Stimulated activated CD4-positive, alpha-beta T cell treated with anti-CD3 and anti-CD28 coated beads, Interleukin-12 subunit alpha, Interleukin-12 subunit beta, amount 100 ng/mL, for 4 hours (primary cell): Measurements from ENCODE around the gene SFRP2.

Experiments used
- DNase-seq: peaks from one replicate; pipeline ENCODE4 v3.0.0-alpha.2; 2020

SFRP2 gene

DNA sequence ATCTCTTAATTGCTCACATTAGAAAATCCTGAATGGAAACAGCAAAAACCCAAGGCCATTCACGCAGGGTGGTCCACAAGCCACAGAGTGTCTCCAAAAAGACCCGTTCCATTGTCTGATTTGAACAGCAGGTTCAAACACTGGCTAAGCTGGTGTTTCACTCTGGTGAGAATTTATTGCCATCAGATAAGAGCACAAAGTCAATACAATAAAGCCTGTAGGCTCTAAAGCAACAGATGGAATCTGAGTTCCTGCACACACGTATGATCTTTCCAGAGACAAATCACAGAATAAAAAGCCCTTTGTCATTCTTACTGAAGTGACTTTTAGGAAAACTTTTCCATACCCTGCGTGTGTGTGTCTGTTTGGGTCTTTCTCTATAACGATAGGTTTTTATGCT lies 5.1 kb upstream of the SFRP2 start:
- DNase-seq = no peak

DNA sequence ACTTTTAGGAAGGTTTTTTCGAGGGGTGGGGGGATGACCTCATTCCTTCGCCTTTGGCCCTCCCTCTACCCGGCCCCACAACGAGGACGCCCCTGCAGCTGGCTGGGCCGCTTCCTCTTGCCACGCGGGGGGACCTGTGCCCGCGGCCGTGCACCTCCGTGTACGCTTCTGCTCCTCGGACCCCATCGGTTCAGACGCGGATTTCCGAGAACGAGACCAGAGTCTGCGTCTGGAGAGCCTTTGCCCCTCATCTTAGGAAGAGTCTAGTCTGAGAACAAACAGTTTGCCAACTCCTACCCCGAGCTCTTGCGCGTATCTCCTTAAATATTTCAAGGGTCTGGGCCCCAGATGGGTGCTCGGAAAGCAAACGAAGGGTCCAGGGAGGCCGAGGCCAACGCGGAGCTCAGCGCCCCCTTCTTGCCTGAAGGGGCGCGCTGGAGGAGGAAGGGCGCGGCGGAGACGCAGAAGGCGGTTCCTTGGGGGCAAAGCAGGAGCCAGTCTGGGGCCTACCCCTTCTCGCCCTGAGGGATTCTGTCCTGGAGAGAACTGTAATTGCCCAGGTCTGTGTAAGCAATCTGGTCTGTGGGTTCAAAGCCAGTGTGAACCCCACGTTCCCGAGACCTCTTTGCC lies 3.9 kb upstream of the SFRP2 start:
- no peak for DNase-seq

DNA sequence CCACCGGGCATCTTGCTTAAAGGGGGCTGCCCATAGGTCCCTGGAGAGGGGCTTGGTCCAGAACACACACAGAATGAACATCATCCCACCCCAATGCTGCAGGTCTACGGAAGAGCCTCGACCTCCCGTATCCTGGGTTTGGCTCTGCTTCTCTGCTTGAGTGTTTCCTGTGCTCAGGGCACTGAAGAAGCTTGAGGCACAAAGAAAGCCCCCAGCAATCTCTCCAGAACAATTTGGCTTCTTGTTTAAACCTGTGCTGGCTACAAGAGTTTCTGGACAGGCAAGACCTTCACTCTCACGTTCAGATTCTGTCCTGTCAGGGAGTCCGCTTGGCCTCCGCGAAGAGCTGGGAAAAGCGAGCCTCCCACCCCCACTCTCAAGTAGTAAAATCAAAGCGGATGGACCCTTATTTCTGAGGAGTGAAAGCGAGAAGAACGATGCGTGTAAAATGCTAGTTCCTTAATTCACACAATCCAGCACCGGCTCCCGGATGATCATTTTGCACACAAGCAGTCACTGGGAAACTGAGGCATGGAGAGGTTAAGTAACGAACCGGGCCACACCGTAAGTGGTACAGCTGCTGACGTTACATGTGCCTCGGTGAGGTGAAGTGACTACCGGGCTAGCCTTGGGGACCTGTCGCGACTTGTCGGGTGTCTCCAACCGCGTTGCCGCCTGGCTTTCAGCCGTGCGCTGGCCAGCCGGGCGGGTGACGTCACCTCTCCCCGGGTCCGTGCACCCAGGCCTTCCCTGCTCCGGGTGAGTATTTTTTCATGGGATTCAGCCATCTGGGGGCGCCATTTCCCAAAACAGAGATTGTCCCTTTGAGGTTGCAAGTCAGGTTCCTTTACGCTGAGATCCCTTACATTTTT lies 3.1 kb upstream of the SFRP2 start:
- no peak for DNase-seq

DNA sequence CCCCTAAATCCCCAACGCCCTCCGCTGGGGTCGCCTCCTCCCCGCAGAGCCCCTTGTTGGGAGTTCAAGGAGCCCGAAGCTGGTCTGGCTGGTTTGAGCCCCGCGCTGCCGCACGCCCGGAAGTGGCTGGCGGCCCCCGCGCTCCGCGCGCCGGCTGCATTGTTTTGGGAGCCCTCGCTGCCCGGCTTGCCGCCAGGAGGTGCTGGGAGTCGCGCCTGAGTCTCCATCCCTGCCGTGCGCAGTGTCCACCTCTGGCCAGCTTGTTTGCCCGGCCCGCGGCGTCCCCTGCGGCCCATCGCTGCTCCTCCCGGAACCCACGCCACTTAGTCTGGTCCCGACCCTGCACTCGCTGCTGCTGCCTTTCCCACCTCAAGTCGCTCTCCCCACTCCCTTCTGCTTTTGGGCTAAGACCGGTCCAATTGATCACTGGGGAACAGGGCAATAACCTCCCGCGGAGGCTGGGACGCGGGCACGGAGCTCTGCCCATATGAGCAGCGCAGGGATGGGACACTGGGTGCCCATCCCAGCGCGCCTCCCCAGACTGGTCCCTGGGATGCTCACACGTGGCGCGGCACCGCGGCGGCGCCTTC lies 2.2 kb upstream of the SFRP2 start:
- DNase-seq = no peak

DNA sequence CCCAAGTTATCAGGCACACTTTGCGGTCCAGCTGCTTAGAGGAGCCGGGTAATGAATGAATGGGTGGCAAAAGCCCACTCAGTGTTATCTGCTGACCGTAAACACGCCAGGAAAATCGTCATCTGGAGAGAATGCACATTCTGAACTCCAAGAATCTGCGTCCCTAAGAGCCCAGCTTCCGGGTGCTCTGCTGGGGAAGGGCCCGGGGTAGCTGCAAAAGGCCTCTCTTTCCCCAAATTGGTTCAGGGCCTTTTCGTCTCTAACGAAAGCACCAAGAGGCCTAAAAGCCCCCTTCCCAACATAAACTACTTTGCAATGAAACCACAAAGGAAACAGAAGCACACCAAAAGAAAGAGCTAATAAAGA lies 1.6 kb upstream of the SFRP2 start:
- no peak for DNase-seq

DNA sequence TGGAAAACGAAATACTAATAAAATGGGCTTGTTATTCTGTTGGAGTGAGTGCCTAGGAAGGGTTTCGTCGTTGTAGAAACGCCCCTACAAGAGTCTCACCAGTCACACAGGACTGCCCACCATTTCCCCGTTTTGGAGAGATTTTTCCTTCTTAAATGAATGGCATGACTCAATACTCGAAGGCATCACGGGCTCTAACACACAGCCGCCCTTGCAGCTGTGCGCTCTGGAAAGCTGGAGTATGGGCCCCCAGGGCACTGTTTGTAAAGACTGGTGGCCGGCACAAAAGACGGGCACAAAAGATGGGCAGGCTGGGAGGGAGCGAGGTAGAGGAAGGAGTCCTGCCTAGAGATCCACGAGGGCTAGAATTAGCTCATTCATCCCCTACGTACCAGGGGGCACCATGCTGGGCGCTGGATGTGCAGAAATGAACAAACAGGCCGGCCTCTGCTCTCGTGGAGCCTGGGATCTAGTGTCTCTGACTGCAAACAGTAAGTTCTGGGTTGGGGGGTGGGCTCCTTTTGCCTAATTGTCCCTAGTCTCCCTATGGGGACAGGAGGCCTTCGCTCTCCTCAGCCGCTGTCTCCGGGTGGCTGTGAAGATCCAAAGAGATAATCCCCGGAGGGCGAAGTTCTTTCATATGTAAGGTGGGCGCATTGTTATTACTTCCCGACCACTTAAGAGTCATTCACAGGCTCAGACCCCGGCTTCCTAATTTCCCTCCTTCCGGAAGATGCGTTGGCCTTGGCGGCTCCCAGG lies 1.0 kb upstream of the SFRP2 start:
- DNase-seq = no peak

DNA sequence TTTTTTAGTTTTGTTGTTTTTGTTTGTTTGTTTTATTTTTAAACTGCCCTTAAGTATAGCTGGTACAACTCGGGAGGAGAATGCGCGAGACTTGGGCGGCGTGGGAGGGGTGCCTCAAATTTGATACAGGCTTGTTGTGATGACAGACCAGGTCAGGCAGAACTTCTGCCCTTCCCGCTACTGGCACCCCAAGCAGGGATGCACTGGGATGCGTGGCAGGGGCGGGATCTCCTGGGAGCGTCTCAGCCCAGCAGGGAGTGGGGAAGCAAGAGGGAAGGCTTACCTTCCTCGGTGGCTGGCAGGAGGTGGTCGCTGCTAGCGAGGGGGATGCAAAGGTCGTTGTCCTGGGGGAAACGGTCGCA lies 851 bp downstream of the SFRP2 start:
- no peak for DNase-seq

DNA sequence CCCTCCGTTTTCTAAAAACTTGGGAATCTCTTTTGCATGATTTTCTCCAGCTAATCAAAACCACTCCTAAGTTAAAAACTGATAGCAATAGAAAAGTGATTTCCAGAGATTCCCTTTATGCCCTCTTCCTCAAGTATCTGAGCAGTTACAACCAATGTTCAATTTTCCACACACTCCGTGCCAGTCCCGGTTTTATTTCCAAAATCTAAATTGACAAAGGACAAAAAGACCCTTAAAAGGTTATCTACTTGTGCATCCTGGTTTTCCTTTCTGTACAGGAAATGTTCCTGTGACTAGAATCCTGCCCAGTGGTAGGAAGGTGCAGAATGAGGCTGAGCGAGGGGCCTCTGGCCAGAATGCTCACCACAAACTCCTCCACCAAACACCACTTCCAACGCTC lies 1.3 kb downstream of the SFRP2 start:
- DNase-seq = no peak

DNA sequence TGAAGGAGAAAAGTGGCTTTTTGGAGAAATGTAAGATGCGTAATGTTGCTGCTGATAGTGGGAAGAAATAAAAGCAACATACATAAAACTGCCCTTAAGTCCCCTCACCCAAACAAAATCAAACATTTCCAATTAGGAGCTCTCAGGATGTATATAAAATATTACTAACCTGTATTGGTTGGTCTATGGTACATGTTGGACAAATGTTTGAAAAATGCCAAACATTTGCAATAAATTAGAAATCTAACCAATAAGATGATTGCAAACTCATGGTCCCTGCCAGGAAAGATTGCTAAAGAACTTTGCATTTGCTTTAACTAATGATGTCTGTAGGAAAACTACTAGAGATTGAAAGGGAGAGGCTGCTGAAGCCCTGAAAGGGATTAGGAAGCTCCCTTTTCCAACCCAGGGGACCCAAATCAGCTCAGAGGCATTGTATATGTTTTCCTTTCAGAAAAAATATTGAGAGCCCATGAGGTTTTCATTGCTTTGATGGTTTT lies 1.8 kb downstream of the SFRP2 start:
- no peak for DNase-seq

DNA sequence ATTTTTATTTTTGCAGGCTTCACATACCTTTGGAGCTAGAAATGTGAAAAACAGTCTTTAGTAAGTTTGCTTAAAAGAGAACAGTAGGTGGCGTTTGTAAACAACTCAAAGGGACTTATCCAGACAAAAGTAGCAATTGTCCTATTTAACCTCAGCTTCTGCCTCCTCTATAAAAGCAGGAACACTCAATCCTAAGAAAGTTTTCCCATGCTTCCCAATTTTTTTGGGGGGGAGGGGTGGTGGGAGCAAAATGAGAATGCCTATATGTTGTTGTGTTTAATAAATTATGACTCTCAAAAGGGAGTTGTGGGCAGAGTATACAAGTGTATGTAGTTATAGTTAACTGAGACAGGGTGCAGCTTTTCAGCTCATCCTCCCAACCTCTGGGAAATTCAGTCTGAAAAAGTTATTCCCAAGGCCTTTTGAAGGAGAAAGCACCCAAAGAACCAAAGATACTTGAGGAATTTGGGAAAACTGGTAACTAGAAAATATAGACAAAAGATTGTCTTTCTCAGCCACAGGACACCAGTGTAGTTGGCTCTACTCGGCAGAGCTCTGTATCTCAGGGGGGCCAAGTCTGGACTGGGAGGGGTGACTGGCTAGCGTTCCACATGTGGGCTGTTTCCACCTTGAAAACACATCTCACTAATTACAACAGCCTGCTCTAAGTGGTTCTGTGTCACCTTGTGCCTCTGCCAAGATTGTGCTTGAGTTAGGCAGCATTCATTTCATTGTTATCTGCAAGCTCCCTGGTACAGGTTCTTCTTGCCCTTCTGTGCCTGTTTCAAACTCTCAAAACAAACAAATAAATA lies 2.8 kb downstream of the SFRP2 start:
- no peak for DNase-seq

DNA sequence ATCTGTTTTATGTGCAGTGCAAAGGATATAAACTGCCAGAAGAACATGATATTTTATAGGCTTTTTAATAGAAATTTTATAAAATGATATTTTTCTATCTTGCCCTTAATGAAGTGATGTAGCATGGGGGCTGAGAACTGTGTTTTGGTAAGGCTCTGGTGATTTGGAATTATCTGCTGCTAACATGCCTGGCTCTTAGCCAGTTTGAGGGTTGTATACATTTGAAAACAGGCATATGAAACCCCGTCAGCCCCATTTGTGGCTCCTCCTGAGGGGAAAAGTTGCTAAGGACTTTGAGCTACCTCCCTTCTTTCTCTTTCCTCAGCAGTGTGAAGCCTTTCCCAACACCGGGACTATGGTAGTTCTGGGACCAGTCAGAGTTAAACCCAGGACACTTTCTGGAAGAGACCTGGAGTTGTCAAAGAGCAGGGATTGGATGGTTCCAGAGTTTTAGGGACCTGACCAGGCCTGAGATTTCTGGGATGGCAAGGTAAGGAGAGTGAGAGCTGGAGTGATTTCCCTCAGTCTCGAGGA lies 4.7 kb downstream of the SFRP2 start:
- DNase-seq = no peak

DNA sequence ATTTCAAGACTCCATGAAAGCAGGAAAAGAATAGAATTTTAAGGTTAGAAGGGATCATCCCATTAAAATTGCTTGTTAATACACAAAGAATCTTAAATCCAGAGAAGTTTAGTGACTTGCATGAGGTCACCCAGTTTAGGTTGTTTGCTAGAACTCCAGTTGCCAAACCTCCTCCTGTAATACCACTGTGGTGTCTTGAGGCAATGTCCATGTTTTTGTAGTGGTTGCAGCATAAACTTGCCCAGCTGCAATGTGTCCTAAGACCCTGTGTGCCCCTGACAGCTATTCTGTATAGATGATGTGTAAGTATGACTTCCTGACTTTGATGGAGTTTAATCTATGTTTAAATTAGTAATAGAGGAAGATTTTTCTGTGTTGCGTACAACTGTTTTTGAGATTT lies 6.3 kb downstream of the SFRP2 start:
- no peak for DNase-seq

DNA sequence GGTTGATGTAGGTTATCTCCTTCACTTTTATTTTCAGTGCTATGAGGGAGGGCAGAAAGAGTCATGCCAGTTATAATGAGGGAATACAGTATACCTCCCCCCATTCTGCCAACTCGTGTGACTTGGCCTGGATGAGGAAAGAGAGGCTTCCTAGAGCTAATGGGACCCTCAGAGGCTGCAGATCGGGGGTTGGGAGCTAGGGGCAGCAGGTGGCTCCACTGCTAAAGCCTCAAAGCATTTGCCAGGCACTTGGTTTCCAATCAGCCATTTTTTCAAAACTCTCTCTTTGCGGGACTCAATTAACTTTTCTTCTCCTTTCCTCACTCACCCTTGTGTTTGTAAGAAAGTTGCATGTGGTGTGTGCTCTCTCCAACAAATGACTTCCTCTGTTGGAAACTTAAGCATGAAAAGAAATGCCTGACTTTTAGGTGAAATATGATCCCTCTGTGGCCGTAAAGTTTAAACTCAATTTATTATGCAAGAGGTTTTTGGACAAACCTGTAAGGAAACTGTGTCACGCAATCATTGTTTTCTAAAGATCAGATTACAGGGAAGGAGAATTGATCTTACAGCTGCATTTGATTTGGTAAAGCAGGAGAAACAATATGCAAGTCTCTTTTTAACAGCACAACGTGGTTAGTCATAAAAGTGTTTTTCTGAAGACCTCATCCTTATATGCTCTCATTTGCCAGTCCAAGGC lies 7.0 kb downstream of the SFRP2 start:
- DNase-seq = no peak

DNA sequence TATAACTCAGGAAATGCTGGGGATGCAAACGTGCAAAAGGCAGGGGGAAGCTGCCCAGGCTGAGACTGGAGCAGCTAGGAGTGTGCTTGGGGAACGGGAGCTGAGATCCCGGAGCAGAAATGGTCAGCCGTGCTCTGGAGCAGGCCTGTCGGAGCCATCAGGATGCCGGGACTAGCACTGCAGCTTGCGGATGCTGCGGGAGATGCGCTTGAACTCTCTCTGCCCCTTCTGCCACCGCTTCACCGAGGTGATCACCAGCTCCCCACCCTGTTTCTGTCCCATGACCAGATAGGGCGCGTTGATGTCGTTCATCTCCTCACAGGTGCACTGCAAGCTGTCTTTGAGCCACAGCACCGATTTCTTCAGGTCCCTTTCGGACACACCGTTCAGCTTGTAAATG lies 7.6 kb downstream of the SFRP2 start:
- no peak for DNase-seq

DNA sequence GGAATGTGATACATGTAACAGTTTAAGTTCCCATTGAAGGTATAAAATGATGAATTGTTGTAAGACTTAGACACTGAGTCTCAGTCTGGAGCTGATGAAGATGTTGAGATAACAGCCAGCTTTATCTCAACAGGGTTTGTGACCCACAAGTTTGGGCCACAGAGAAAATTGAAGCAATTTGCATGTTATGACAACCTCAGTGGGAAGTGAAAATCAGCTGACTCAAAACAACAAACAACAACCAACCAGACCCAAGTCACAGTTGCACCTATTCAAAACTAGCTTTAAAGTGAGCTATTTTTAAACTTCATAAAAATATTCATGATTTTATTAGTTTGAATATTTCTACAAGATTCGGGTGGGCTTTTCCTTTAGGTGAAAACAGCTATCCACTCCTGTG lies 8.0 kb downstream of the SFRP2 start:
- no peak for DNase-seq

DNA sequence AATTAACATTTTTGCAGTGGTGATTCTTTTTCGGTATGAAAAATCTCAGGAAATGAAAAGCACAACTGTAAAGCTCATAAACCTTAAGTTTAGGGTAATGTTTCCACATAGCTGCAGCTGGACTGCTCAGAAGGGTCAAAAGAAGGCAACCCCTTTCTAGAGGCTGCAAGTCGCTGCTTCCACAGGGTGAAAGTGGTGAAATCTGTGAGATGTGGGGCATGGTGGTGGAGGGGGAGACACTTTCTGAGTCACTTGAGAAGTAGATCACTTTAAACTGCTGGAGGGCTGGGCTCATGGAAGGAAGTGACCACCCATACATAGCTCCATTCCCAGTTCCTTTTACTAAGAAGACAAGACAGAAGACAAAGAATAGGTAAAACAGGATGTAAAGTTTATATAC lies 8.7 kb downstream of the SFRP2 start:
- no peak for DNase-seq

DNA sequence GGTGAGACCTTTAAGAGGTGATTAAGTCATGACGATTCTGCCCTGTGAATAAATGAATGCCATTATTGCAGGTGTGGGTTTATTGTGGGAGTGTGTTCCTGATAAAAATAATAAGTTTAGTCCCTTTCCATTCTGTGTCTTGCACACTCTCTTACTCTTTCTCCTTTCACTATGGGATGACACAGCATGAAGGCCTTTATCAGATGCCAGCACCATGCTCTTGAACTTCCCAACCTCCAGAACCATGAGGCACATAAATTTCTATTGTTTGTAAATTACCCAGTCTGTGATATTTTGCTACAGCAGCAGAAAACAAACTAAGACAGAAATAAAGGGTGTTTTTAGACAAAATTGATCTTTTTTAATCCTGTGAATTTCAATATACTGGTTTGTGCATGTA lies 10.5 kb downstream of the SFRP2 start:
- no peak for DNase-seq

DNA sequence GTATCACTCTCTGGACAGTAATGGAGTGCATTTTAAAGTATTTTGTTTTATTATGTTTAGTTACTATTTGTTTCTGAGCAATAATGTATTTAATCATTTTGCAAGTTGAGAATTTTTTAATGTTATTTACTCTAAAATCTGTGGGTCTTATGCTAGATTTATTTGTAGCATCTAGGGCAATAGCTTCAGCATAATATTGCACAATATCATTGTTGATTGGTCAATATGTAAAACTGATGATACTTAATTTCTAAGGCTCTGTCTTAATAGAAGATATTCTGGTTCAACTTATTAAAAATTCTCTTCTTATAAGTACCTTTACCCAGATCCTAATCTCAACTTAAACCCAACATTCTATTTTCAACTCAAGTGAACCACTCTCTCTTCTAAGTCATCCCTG lies 11.5 kb downstream of the SFRP2 start:
- DNase-seq = no peak

DNA sequence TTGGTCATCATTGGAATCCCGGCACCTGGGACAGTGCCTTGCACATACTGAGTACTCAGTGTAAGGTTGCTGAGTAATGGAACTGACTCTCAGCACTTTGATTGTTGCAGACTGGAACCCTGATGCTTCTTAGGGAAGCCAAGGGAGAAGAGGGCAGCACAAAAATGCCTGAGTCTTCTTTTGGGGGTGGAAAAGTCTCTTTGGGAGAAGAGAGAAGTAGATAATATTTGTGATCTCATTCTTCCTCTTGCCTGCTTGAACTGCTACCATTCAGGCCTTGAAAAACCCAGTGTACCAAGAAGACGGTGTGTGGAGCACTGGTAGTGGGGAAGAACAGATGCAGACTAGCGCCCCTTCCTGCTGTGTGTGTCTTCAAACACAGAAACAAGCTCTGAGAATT lies 12.3 kb downstream of the SFRP2 start:
- DNase-seq = no peak

DNA sequence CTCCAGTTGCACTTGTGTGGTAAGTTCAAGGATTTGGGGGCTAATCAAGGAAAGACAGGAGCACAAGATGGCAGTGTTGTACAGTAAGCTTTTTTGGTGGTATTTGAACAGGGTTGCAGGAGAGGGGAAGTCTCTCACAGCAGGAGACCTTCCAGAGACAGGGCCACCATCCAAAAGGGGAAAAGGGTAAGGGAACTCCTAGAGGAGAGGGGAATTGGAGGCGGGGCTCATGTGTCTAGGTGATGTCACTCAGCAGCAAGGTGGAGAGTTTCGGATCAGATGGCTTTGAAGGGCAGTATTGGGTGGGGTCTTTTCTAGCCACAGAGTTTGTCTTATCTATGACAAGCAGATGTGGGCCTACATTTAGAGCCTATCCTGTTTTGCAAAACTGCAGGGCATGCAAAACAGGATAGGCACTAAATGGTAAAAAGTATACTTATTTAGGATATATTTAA lies 15.6 kb downstream of the SFRP2 start:
- DNase-seq = no peak

DNA sequence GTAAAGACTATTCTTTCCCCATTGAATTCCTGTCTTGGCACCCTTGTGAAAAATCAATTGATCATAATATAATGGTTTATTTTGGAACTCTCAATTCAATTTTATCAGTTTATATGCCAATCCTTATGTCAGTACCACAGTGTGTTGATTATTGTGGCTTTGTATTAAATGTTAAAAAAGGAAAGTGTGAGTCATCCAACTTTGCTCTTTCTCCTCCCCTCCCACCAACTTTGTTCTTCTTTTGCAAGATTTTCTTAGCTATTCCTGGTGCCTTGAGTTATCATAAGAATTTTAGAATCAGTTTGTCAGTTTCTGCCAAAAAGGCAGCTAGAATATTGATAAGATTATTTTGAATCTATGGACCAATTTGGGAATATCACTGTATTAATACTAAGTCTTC lies 17.8 kb downstream of the SFRP2 start:
- no peak for DNase-seq

DNA sequence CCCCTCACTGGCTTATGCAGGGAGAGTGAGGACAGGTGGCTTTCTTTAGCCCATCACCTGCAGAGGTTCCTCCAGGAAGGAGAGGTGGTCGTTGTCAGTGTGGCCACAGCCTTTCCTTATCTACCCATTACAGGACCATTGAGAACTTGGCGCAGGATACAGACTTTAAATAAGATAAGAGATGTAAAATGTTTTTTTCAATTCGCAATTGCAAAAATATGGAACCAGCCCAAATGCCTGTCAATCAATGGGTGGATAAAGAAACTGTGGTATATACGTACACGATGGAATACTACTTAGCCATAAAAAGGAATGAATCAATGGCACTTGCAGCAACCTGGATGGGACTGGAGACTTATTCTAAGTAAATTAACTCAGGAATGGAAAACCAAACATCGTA lies 22.1 kb downstream of the SFRP2 start:
- DNase-seq = no peak
